GM21619 (cell line): ENCODE measurements around the gene MACIR.

ENCODE experiments used
- ATAC-seq: cut with Tn5 transposase; IDR thresholded peaks from one replicate; pipeline ENCODE4 v1.9.1; 2021; ENCODE audit not compliant: unreplicated experiment

The MACIR gene

DNA sequence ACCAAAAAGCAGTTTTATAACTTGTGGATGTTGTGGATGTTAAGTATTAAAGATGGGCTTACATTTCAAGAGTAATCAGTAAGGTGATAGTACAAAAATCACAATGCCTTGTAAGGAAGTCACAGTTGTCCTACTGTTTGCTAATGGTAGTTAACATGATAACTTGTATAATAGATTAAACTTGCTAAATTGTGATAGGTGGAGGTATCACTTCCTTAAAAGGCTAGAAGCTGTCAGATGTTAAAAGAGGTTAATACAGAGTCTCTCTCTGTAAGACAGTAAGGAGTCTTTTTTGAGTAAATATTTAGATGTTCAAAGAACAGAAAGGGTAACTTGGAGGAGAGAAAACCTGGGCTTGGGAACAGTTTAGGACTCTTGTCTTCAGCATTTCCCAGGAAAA lies 14.2 kb upstream of the MACIR start:
- ATAC-seq, result no peak

DNA sequence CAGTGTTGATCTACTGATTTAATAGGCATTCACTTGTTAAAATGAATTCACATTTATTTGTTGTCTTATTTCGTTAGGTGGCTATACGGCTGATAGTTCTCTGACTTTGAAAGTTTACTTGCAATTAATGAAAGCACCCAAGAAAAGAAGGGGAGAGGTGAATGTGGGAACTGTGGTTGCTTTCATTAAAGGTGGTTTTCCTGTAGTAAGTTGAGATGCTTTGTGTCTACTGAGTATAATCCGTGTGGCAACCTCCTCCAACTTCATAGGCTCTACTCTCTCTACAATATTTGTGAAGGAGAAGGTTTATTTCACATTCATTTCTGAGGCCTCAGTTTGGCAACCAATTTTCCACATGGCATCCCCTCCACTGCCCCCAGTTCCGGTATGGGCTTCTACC lies 12.8 kb upstream of the MACIR start:
- no peak for ATAC-seq

DNA sequence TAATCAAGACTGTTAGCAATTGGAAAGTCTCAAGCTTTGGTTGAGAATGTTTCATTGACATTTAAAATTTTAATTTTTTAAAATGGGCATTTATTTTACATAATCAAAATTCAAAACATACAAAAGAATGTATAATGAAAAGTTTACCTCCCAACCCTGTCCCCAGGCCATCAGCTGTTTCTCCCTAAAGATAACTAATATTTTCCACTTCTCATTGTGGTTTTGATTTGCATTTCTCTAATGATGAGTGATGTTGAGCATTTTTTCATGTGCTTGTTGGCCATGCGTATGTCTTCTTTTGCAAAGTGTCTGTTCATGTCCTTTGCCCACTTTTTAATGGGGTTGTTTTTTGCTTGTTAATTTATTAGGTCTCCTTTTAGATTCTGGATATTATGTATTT lies 11.4 kb upstream of the MACIR start:
- ATAC-seq, result peak; percentile 52

DNA sequence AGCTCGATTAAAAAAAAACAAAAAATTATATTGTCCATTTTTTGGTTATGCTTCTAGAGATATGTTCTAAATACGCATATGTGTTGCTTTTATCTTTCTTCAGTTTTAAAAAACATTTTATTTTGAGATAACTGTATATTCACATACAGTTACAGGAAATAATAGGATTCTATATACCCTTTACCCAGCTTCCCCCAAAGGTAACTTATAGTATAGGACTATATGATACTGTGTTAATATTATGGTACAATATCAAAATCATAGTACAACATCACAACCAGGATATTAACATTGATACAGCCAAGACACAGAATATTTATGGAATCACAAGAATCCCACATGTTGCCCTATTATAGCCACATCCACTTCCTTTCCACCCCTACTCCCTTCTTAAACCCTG lies 9.5 kb upstream of the MACIR start:
- ATAC-seq, result no peak

DNA sequence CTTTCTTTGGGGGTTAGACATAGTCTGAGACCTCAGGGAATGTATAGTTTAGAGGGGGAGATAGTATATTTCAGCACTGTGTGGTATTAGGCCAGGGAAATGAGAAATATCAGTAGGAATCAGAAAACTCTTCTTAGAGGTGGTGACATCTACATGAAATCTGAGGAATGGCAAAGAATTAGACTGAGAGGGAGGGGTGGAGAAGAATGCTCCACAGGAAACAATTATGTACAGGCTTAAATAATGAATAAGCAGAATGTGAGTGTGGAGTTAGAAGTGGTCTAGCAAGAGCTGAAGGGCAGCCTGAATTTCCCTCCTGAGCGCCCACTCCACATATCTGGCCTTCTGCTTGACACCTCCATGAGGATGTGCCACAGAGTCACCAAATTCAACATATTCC lies 3.6 kb upstream of the MACIR start:
- ATAC-seq, result no peak

DNA sequence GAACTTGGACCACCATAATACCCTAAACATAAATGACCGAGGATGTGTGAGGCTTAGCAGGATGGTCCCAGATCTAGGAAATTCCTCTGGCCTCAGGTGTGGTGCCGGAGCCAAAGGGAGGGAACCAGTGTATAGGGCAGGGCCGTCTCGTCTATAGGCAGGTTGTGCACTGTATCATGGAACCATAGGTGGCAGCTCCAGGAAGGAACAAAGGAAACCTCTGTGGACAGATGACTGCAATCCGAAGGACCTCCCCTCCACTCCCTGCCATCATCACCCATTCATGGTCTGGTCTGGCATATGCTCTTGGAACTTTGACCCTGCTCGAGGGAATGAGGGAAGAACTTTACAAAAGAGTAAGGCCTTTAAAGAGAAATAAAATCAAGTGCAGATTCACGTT lies 2.9 kb upstream of the MACIR start:
- ATAC-seq, result no peak

DNA sequence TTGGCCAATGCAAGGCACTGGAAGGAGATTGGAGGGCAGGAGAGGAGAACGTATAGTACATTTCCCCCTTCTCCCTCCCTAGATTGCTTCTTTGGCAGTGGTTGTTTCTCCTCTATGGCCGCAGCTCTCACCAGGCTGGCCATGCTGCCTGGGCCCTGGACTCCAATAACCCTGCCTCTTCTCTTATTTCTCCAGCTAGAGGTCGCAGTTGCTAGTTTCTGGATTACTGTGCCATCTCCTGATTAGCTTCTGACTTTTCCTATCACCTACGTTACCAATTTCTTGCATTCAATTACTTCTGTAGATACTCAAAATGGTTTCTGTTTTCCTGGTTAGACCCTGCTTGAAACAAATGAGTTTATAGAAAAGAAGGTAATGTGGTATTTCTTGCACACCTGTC lies 2.4 kb upstream of the MACIR start:
- no peak for ATAC-seq

DNA sequence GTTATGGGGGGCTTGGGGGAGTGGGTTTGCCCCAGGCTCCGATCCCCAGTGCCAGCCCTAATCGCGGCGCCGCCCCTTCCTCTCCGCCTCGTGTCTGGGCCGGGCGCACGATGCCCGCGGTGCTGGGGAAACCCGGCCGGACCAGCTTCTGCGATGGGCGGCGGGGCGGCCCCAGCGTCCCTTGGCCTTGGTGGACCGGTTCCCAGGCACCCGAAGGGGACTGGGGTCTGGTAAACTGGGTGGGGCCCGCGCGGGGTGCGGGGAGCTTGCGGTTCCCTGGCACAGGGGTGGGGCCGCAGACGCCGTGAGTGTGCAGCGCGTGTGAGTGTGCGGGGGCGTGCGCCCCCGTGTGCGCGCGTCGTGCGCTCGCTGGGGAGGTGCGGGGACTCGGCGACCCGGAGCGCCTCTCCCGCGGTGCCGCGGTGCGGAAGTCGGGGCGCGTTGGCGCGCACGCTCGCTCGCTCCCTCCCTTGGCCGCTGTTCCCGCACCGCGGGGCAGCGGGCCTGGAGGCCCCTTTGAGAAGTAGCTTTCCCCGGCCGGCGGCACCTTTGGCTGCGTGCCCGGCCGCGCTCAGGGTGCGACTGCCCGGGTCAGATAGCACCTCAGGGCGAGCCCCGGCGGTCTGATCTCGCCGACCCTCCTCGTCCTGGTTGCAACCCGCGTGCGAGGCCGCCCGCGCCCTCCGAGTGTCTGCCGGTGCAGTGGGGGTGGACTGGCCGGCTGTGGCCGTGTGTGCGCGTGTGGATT lies 568 bp downstream of the MACIR start:
- ATAC-seq, result peak; percentile 33

DNA sequence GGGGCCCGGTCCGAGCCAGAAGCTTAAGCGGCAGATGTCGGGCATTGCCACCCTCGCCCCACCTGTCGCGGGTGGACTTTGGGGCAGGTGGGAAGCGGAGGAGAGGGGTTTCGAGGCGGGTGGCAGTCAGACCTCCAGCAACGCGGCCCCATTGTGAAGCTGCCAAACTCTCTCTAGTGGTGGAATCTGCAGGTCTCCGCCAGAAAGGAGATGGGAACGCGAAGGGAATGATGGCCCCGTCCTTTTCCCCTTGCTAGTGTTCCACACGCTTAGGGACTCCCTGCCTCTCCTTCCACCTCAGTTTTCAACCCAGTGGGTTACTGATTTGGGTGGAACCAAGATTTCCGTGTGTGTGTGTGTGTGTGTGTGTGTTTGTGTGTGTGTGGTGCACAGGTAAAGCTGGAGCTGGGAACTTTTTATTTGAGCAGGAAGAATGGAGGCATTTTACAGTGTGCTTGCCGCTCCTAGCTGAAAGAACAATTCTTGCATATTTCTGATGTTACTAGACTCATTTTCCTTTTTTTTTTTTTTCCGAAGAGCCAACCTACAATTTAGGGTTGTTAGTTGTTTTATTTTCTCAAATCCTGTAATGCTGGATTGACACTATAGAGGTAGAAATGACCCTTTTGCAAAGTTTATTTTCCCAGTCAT lies 1.3 kb downstream of the MACIR start:
- no peak for ATAC-seq

DNA sequence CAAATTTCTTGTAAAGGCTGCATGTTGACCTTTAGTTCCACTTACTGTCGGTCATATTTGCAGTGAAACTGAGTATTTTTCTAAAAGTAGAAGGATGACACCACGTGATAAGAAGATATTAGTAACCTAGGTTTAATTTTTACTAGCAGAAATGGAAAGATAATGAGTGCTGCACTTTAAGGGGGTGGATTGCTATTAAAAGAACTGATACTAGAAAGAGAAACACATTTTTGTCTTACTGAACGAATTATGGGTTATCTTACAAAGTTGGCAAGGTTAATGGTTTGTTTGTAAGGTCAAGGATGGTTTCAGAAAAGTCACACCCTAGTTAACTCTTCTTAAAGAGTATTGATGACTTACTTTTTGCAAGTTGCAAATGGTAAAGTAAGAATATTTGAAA lies 2.4 kb downstream of the MACIR start:
- ATAC-seq, result peak; percentile 37

DNA sequence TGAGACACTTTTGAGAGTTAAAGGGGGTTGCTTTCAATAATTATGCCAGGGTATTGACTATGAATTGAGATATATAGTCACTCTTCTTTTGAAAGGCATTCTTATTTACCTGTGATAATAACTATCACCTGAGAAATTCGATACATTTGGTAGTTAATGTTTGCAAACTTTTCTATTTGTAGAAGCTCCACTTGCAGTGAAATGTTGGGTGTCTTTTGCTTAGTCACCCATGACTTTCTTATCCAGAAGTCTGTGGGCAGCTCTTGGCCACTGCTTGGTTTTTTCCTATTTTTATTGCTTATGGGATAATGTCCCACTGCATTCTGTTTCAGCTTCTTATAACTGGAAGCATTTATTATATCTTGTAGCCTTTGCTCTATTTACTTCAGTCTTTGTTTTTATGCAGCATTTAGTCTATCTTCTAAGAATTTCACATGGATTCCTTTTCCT lies 3.9 kb downstream of the MACIR start:
- ATAC-seq, result no peak

DNA sequence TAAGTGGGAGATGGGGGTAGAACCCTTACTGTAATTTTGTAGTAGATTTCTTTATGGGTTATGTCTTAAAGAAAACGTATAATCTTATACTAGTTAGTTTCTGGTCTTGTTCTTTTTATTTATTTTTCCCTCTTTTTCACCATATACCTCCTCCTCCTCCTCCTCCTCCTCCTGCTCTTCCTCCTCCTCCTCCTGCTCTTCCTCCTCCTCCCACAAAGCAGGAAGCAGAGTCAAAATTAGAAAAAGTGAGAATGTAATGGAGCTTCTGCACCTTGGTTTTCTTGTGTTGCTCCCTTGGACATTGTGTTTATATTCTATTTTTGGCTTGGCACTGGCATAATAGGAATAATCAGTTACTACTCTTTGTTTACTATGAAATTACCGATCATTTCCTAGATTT lies 4.5 kb downstream of the MACIR start:
- no peak for ATAC-seq

DNA sequence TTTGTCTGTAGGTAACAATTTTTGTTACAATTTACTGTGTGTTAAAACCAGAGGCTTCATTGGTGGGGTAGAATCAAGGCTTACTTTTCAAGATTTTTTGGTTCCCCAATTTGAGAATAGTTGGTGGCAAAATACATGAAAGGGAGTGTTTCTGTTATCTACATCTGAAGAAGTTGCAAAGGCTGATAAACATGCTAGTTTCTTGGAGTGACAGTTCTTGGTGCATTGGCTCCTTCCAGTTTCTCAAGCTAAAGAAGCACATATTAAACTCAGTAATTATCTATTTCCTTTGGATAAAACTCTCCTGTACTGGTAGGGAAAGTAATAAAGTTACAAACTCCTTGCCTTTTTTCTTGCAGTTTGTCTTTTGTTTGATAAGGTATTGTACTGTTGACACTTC lies 5.9 kb downstream of the MACIR start:
- no peak for ATAC-seq

DNA sequence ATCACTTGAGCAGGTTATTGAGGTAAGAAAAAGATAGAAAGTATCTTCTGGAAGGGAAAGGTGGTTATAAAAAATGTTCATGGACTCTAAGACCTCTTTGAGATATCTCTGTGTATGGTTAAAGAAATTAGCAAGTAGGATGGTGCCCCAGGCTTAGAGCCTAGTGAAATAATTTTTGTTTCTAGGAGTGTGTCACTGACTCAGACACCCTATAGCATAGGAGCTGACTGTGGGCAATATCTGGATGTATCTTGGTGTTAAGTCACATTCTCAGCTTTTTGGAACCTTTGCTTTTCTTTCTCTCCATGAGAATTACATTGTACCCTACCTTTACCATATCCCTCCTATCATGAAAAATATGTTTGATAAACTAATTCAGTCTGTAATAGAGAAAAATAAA lies 12.0 kb downstream of the MACIR start:
- ATAC-seq, result no peak

DNA sequence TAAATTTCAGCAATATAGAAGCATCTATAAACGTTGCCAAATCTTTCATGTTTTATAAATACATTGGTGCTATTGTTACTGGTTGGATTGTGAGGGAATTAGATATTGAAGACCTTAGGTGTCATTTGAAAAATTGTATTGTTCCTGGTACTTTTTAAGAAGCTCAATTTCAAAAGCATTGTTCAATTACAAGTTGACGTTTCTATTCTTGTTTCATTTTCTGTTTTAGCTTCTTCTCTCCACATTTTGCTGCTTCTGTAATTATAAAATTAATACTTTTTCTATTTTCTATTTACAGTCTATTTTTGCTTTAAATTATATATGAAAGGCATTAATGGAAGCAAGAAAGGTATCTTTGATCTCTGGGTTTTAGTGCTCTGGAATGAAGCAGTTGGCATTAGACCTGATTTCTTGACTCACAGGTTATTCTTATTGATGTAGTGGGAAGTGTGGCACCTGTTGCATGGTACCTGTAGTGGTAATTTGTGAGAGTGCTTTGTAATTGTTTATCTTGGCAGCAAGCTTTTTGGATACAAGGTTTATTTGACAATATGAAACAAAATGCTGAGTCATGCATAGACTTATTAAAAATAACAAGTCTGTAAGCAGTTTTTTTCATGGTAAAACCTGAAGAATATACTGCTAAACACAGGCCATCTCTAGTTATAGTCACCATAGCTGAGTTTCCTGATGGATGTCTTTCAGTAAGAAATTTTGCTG lies 13.2 kb downstream of the MACIR start:
- no peak for ATAC-seq

DNA sequence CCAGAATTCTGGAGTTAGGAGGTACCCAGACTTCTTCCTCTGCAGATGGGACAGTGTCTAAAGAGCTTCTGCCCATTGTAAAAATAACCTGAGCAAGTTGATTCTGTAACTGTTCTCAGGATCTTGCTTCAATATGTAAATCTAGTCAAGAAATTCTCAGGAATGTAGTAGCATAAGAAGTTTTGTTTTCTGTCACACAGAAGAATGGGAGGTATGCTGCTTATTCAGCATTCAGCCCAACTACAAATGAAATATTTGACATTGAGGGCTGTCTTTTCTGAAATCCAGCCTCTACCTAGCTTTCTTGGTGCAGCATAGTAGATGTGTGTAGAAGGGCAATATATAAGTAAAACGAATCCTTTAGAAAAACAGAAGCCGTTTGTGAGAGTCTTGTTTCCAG lies 13.8 kb downstream of the MACIR start:
- ATAC-seq, result no peak

DNA sequence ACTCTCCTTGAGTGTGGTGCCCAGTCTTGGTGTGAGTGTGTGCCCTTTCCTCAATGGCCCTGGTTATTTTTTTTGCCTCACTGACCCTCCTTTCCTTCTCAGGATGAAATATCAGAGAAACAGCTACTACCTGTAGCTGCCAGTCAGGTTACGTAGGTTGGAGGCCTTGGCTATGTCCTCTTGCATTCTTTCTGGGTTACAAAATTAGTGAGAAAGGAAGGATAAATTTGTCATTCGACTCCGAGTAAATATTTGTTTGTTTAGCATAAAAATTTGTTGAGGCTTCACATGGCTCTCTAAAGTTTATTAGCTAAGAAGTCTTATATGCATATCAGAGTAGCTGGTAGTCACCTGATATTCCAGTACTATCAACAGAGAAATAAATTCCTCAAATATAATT lies 15.4 kb downstream of the MACIR start:
- no peak for ATAC-seq

DNA sequence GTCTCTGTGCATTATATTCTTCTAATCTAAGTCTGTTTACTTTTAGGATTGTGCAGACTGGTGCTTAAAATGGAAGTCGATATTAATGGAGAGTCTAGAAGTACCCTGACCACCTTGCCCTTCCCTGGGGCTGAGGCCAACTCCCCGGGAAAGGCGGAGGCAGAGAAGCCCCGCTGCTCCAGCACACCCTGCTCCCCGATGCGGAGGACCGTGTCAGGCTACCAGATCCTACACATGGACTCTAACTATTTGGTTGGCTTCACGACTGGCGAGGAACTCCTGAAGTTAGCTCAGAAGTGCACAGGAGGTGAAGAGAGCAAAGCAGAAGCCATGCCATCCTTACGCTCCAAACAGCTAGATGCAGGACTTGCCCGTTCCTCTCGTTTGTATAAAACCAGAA lies 17.3 kb downstream of the MACIR start:
- no peak for ATAC-seq

DNA sequence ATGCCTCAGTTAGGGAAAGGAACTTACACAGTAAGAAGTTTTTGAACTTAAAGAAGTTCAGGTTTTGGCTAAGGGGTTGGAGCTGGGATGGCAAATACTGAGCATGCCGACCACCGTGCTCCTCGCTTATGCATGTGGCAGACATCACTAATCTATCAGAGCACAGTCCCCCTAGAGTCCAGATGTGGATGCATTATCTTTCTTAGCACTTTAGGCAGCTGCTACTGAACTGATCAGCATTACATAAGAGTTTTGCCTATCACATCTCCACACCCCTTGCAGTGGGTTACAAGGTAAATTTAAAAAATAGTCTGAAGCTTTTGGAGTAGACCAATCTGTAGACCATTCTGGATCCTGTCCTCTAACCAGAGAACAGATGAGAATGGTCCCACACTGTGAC lies 22.4 kb downstream of the MACIR start:
- ATAC-seq, result no peak

DNA sequence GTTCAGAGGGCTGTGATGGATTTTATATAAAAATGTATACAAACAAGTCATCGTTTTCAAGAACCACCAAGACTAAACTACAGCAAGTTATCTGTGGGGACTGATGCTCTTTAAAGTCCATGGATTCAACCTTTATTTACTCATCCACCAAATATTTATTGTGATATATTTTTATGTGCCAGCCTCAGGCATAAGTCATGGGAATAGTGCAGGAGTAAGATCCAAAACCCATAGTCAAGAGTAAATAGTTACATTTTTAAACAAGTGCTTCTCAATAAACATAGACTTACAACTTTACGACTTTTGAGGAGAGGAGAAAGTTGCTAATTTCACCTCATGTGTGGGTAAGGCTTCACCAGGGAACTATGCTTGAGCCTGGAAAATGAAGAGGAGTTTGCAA lies 24.6 kb downstream of the MACIR start:
- no peak for ATAC-seq

DNA sequence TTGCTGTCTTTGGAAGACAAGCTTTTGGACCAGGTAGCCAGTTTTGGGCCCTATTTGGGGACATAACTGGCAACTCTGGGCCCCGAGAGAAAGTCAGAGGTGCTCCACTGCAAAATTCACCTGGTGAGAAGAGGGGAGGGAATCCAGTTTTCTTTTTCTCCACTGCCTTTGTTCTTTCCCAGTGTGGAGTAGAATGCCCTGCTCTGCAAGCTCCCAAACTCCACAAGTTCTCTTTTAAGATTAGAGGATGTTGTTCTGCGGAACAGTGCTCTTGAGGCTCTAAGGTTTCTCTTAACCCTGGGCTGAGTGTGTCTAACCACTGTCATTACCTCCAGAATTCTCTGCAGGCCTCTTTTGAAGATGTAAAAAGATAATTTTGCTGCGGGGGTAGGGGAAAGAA lies 25.3 kb downstream of the MACIR start:
- ATAC-seq, result no peak

DNA sequence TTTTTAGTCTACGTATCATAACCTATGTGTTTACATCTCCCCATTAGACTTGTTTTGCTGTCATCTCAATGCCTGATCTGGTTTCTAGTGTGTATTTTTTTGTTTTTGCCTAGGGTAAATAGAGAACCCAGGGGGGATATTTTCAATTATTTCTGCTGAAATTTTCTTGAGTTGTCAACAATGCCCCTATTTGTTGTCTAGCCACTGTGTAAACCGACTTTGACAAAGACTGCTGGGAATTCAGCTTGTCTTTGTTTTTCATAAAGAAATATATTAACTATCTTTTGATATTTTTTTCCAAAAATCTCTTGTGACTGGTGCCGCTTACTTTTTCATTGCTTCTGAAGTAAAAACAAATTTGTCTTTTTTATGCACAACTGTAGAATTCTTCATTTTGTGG lies 28.1 kb downstream of the MACIR start:
- no peak for ATAC-seq
